Stimulated activated CD8-positive, alpha-beta memory T cell treated with anti-CD3 and anti-CD28 coated beads, Interleukin-7, amount 100 ng/mL, for 4 hours (primary cell): ENCODE measurements around the gene SH3GL3.

Experiments used
- DNase-seq, 2 donors: peaks; one replicate each; pipeline ENCODE4 v3.0.0-alpha.2; 2020; ENCODE audit warnings: low read depth in 2 of 2

SH3GL3 gene

DNA sequence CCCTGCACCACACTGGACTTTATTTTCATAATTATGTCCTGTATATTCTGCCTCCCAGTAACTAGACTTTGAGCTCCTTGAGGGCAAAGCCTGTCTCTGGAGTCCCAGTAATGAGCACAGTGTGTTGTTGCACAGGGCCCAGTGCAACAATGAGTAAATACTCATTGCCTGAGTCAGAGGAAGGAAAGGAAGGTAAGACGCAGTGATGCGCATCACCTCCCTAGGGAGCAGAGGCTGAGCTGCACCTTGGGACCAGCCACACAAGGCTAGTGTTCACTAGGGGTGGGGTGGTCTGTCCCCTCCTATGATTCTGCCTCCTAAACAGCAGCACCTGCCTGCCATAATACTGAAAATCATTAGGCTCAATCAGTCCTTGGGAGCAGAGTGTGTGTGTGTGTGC lies 120.2 kb downstream of the SH3GL3 start:
- DNase-seq, result no peak

DNA sequence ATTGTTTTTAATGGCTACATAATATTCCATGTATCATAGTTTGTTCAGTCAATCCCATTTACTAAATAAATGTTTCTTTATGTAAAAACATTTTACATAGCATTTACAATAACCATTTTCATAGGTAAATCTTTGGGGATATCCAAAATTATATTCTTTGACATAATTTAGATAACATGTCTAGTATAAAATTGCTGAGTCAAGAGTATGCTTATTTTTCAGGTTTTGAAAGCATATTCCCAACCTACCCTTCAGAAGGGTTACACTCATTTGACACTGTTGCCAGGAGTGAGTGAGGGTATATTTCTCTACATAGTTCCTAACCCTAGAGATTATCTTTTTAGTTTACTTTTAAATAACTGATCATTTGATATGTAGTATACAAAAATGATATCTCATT lies 122.2 kb downstream of the SH3GL3 start:
- no peak for DNase-seq

DNA sequence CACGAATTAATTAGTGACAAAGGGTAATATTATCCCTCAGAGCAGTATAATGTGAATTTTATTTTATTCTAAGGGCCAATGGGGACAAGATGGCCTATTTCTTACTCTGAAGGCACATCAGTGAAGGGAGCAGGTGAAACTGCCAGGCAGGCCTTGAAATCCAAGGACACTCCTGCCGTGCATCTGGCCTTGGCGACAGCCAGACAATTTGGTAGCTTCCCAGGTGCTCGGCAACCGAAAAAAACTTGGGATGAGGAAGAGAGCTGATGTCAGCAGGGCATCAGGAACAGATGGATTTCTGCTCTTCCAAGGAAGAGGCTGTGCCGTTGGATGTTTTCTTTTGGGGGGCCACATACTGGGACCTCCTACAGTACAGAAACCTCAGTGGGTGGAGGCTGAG lies 123.6 kb downstream of the SH3GL3 start:
- no peak for DNase-seq

DNA sequence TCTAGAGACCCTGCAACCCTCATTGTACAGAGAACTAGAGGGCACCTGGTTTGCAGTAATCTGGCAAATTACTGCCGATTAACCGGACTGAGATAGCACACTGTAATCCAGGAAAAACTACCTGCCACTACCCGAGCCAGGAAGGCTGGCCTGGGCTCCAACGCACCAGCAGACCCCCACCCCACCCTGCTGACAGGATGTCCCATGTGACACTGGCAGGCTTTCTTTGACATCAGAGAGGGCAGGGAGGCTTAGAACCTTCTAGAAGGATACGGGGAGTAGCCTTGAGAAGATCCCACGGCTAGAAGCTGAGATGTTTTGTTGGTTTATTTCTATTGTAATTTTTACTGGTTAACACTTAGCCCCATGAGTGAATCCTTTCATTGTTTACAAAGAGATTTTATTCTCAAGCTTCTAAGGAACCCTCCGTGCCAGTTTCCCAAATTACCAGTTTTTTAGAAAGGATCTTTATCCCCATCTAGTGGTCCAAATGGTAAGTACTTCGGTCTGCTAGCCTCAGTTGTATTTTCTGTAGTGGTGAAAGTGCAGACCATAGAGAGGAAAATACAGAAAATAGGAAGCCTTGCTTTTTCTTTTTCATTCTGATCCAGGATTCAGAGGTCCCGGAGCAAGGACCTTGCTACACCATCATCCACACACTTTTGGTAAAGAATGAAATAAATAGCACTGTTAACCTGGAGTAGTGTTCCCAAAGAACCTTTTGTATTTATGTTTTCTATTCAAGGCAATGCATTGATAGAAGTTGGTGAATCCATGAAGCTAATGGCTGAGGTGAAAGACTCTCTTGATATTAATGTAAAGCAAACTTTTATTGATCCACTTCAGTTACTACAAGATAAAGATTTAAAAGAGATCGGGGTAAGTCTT lies 124.9 kb downstream of the SH3GL3 start:
- no peak for DNase-seq

DNA sequence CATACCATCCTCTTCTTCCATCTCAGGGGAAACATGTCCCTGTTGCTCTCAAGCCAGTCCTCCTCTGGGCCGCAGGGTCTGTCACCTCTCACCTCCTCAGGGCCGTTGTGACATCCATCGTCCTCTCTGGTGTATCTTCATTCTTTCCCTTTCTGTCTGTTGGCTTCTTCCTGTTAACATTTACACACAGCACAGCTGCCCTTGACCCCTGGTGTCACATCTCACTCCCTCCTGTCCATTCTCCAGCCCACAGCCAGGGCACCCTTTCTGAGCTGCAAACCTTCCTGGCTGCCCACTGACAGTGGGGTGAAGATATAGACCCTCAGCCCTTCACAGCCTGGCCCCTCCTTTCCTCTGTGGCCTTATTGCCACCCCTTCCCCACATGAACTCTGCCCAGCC lies 127.2 kb downstream of the SH3GL3 start:
- DNase-seq, result no peak

DNA sequence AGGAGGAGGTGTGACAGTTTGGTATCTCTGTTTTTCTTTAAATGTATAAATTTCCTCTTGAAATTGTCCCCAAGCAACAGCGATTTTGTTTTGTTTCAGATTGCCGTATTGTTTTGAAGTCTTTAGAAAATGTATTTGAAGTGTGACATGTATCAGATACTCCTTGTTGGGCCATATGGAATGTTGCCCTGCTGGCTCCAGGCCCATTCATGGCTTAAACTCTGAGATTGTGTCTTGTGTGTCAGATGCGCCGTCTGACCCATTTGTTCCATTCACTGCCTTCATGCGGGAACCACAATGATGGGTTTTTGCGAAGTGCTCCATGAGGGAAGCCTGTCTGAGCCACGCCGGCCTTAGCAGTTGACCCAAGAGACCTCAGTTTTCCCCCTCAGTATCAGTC lies 131.6 kb downstream of the SH3GL3 start:
- no peak for DNase-seq

DNA sequence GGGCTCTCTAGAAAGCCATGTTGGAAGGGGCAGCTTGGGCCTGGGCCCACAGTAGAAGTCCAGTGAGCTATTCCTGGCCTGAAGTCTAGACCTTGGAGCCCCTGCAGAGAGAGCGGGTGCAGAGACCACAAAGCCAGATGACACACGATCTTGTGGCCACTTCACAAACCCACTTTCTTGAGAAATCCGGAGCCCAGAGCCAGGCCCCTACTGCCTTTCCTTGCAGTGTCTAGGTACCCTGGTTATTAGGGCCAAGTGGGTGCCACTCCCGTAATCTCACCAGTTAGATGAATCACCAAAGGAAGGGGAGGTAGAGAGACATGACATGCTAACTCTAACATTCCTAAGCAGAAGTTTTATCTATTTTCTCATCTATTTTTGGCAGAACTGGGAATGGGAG lies 134.2 kb downstream of the SH3GL3 start:
- DNase-seq, result no peak

DNA sequence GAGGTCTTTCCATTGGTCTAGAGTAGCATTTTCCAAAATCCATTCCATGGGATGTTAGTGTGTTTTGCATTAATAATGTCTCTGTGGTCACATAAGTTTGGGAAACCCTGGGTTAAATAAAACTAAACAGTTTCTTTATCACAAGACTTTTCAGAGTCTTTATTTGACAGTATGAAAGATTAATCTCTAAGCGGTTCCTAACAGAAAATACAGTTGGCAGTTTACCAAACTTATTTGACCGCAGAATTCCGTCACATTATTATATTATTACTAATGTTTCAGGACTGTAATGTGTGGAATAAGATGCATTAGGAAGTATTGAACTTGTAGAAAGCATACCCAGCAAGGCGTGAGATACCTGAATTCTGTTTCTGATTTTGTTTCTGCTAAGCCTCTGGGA lies 135.2 kb downstream of the SH3GL3 start:
- DNase-seq, result no peak

DNA sequence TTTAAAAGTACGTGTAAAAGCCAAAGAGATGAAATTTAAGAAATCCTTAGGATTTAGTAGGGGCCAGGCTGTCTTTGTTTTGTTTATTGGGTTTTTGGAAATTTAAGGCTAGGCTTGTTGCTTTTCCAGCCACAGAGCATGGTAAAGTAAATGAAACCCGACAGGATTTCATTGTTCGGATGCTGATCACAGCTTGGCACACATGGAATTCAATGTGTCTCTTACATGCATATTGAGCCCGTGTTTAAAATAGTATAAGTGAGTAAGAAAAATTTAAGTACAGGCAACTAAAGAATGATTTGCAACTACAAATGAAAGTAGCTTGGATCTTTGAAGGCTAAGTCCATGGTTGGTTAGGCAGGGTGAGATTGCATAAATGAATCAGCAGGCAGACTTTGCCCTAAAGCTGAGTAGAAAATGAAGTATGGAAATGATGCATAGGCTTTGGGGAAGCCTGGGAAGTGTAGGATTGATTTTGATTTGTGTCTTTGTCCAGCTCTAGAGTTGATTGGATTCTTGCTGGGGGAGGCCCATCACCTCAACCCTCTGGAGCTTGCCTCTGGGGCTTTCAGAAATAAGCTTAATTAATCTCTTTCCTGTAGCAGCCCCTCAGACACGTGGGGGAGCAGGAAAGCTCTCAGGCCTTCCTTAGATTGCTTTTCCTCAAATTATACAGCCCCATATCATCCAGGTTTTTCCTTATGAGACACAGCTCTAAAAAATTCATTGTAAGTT lies 138.6 kb downstream of the SH3GL3 start:
- no peak for DNase-seq

DNA sequence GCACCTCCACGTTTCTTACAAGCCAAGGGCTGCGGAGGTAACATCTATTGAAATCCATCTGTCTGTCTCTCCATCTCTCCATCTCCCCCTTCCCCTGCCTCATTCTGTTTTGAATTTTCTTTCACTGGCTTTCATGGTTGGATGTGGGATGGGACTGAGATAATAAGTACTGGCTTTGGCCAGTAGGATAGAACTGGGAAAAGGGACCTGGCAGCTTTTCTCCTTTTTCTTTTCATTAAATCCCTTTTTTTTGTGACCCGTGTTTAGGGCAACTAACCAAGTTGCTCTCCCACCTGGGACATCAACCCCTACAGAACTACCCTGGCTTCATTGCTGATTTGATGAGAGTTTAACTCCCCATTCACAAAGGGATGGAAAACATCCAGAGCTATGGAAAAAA lies 139.9 kb downstream of the SH3GL3 start:
- DNase-seq, result no peak

DNA sequence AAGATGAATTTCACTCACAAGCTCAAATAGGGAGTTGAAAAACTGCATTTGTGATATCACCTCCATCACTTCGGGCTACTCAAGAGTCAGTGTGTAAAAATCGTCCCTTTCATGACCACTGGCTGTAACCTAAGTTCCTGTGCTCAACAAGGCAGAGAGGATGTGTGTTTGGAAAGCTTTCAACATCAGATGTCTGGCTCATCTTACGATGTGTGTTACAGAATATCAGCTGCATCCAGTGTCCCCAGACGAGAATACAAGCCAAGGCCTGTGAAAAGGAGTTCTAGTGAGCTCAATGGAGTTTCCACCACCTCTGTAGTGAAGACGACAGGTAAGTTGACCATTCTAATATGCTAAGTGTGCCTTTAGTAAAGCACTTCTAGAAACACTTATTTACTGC lies 141.3 kb downstream of the SH3GL3 start:
- DNase-seq, result no peak

DNA sequence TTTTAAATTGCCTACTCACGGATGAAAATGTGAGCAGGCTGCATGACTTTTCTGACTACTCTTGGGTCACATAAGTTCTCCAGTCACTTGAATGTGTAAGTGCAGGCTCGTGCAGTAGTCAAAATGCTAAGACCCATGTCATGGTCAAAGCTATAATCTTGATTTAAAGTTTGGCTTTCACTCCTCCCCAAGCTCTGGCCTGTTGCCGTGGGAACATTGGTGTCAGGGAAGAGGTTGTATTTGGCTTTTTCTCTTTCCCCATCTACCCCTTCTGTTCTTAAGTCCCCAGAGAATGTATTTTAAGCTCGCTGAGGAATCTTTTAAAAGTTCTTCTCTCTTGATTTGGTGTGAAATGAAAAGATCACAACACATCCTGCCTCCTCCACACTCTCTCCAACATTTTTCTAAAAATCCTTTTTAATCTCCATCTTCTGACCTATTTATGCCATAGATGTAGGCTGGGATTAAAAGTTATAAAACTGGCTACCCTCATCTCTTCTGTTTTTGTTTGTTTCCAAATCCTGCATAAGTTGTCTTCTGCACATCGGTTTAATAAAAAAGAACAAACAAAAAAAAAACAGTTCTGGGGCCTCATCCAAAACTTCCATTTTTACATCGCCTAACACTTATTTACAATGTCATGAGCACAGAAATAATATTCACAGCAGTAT lies 145.4 kb downstream of the SH3GL3 start:
- no peak for DNase-seq

DNA sequence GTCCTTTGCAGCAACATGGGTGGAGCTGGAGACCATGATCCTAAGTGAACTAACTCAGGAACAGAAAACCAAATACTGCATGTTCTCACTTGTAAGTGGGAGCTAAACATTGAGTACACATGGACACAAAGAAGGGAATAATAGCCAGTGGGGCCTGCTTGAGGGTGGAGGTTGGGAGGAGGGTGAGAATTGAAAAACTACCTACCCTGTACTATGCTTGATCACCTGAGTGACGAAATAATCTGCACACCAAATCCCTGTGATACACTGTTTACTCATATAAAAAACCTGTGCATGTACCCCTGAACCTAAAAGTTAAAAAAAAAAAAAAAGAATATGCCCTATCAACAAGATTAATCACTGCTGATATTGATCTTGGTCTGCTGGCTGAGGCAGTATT lies 148.1 kb downstream of the SH3GL3 start:
- DNase-seq, result no peak

DNA sequence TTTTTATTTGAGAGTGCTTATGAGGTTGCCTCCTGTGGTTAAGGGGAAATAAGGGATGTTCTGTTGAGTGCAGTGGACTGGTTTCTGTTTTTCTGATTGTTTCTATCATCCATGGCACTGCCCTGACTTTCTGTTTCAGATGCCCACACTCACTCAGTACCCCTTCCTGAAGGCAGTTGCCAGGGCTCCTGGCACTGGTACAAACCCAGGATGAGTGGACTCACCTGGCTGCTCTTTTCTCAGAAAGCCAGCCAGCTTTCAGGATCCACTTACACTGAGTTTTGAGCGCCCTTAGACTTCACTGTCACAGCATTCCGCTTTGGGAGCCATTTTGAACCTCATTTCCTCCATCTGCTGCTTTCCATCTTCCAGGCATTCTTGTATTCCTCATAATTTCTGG lies 150.9 kb downstream of the SH3GL3 start:
- no peak for DNase-seq

DNA sequence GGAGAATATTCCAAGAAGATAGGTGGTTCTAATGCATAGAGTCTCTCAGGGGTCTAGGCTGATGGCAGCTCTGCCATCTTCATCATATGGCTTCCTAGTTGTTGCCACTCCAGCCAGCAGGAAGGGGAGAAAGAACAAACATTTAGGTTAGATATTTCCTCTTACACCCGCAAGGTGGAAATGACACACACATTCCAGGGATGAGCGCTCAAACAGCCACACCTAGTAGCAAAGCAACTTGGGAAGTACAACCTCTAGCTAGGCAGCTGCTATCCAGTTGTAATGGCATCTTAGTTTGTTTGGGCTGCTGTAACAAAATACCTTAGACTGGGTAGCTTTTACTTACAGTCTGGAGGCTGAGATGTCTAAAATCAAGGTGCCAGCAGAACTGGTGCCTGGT lies 154.9 kb downstream of the SH3GL3 start:
- DNase-seq, result no peak

DNA sequence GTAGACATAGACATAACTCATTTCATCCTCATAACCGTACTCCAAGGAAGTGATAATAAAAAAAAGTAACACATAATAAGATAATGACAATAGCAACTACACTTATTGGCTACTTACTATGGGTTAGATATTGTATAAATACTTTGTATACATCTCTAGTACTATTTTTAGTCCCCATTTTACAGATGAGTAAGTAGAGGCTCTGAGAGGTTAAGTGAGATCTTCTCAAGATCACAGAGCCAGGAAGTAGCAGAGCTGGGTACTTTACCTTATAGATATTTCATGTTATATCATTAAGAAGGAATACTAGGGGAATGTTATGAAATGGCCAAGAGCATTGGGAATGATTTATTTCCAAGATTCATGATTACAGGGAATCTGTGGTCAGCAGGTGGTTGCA lies 157.4 kb downstream of the SH3GL3 start:
- DNase-seq, result no peak

DNA sequence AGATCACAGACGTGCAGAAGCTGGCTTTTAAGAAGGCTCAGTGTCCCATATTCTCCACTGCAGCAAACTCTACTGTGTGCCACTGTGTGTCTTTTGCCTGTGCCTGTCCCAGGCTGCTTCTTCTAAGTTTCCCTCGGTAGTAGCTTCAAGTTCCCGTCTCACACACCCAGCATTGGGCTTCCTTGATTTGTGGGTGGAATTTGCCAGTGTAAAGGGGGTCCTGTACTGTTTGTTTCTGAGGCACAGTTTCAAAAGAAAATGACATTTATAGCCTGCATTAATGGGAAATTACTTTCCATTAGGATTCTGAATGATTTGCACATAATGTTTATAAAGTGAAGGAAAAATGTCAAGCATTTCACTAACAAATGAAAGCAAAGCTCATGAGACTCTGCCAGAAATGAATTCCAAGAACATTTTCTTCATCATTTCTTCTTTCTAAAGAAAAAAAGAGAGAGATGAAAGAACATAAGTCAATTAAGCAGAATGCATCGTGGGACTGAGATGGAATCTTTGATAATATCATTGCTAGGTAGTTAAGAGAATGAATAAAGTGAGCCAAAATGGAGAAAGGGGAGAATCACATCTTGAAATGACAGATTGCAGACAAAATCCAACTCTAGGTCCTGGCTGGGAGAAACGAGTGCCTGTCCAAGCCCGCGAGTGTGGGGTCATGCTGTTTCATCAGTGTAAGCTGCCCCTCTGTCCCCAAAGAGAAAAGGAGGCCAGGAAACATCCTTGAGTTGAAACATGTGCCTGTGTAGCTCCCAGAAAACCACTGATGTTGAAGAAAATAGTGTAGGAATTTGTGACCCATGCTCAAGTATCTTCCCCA lies 158.2 kb downstream of the SH3GL3 start:
- DNase-seq, result no peak

DNA sequence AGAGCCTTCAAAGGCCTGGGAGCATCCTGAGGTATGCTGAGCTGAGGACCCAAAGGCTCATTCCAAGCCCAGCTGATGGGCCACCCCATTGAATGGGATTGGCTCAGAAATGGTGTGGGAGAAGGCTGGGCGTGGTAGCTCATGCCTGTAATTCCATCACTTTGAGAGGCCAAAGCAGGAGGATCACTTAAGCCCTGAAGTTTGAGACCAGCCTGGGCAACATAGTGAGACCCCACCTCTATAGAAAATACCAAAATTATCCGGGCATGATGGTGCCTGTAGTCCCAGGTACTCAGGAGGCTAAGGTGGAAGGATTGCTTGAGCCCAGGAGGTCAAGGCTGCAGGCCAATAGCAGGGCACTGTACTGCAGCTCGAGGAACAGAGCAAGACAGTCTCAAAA lies 163.0 kb downstream of the SH3GL3 start:
- no peak for DNase-seq

DNA sequence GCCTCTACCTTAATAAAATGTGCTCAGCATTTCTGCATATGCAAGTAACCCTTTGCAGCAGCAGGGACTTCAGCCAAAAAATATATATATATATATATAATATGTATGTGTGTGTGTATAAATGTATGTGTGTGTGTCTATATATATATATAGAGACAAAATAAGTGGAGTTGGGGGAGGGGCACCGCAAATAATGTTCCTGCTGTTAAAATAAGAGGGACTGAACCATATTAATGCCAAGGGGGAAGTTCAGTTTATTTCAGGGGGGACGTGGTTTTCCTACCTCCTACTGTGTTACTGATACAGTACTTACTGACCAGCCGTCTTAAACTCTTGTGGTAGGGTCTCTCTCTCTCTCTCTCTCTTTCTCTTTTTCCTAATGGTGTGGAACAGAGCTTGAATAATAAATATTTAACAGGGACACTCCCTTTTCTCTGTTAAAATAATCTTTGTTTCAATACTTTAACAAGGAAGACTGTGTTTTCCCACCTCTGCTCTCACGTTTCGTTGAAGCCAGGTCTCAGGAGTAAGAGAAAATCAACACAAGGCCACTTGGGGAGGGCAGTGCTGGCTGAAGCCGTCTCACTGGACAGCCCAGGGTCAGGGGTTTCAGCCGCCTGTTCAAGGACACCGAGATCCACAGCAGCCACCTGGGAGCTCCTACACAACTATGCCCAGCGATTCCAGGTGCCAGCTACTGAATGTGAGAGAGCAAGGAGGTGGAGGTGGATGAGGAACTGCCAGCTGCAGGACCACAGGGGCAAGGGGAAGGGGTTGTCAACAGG lies 164.0 kb downstream of the SH3GL3 start:
- no peak for DNase-seq

DNA sequence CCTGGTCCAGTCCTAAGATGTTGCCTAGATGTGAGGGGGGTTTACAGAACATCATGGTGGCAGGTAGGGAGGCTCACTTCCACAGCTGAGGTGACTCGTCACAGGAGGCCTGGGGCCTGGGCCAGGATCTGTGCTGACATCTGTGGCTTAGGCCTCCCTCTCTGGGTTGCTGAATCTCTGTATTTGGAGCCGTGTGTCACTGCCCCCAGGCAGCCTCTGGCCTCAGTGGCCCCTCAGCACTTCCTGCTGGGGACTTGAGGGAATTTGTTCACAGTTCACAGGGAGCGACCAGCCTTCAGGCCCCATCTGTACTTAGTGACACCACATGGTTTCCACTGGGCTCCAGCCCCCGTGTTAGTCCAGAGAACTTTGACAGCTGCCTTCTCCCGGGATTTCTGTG lies 165.1 kb downstream of the SH3GL3 start:
- DNase-seq, result no peak
